Activated CD4-positive, alpha-beta memory T cell treated with anti-CD3 and anti-CD28 coated beads, Interleukin-2, amount 10 ng/mL, durations not matched to agents 7 days and 5 days (primary cell): ENCODE data around the gene GRK2. TPM values are rescaled to one million over a fixed set of nuclear protein-coding genes. Genes with fewer than 3 reads are reported as not detected.

Experiments
- total RNA-seq, 2 experiments: library from RNA; stranded (reverse); gene quantifications; one replicate each; pipeline ENCODE4 v1.2.3, GENCODE V29; 2021

Gene GRK2
- total RNA-seq, 2 experiments from 2014 or later = 333 to 338 TPM

Other genes starting within 250 kb of the GRK2 start
- gene SYT12, start 243.3 kb upstream of the GRK2 start, total RNA-seq = not detected
- gene RHOD, start 209.6 kb upstream of the GRK2 start, total RNA-seq = under 1 TPM; 0.20 to 0.33 TPM
- 10 to 100 TPM; 87.1 to 95.9 TPM for gene KDM2A, start 147.2 kb upstream of the GRK2 start, total RNA-seq
- 100 to 1,000 TPM; 157 to 163 TPM for gene ANKRD13D, start 22.8 kb downstream of the GRK2 start, total RNA-seq
- 10 to 100 TPM; 15.4 to 19.0 TPM for gene SSH3, start 37.1 kb downstream of the GRK2 start, total RNA-seq
- gene POLD4, start 87.1 kb downstream of the GRK2 start, total RNA-seq = 10 to 100 TPM; 74.0 to 74.1 TPM
- gene CLCF1, start 107.1 kb downstream of the GRK2 start, total RNA-seq = under 1 TPM; 0.65 to 0.71 TPM
- gene RAD9A, start 125.5 kb downstream of the GRK2 start, total RNA-seq = 10 to 100 TPM; 48.0 to 53.9 TPM
- gene PPP1CA, start 135.4 kb downstream of the GRK2 start, total RNA-seq = 100 to 1,000 TPM; 308 to 315 TPM
- gene TBC1D10C, start 137.6 kb downstream of the GRK2 start, total RNA-seq = 100 to 1,000 TPM; 285 to 310 TPM
- 1 to 10 TPM in 1 of 2 experiments, under 1 TPM in 1; 0.76 to 1.1 TPM for gene CARNS1, start 149.2 kb downstream of the GRK2 start, total RNA-seq
- gene RPS6KB2, start 162.0 kb downstream of the GRK2 start, total RNA-seq = 10 to 100 TPM; 56.9 to 57.1 TPM
- gene PTPRCAP, start 171.2 kb downstream of the GRK2 start, total RNA-seq = 100 to 1,000 TPM; 398 to 401 TPM
- 100 to 1,000 TPM; 192 to 196 TPM for gene CORO1B, start 177.0 kb downstream of the GRK2 start, total RNA-seq
- gene GPR152, start 186.3 kb downstream of the GRK2 start, total RNA-seq = not detected
- 1 to 10 TPM; 2.3 to 3.3 TPM for gene CABP4, start 188.9 kb downstream of the GRK2 start, total RNA-seq
- gene TMEM134, start 202.8 kb downstream of the GRK2 start, total RNA-seq = 10 to 100 TPM; 36.3 to 37.6 TPM
- gene AIP, start 216.6 kb downstream of the GRK2 start, total RNA-seq = 100 to 1,000 TPM; 152 to 159 TPM
- 100 to 1,000 TPM; 116 to 120 TPM for gene PITPNM1, start 238.9 kb downstream of the GRK2 start, total RNA-seq
- 100 to 1,000 TPM; 116 to 119 TPM for gene CDK2AP2, start 241.7 kb downstream of the GRK2 start, total RNA-seq